ENCODE results near the gene ITGA7. TPM values are rescaled to one million over a fixed set of nuclear protein-coding genes. Genes with fewer than 3 reads are reported as not detected.

ITGA7 gene
- total and polyA plus RNA-seq, 2 of the 8 experiments (the other 6 are each of a cell fraction or from before 2014, with no cell fraction given), result 57.6 to 86.1 TPM

- peaks cover 0 to 4% of the 10 kb centered on the region in 2 experiments; a peak in 1 of 4 replicates for H3K79me2 ChIP-seq (ENCODE audit: control insufficient read depth in 1 of 2, insufficient read depth in 2 of 2, low read length in 2 of 2)
- H3K27ac ChIP-seq (ENCODE audit: low read depth, low read length), result no peak overlapping the region
- no peaks in the 10 kb centered on the region for H3K27me3 ChIP-seq (replicated peaks in 1 of 4; ENCODE audit: control insufficient read depth in 3 of 4, extremely low read depth in 1 of 4, insufficient read depth in 3 of 4, low read length in 3 of 4)
- no peak overlapping the region for H2BK15ac ChIP-seq (ENCODE audit: low read length)
- DNase-seq (ENCODE audit: low read depth in 1 of 2, low spot score in 2 of 2) (no peak), FAIRE-seq (no peak)
- no peak overlapping the region for H3K18ac ChIP-seq (ENCODE audit: extremely low read depth, low read length)
- H2BK5ac ChIP-seq (ENCODE audit: low read depth, low read length), result no peak overlapping the region
- no peak overlapping the region for H3K14ac ChIP-seq (ENCODE audit: insufficient read length)
- no peaks in the 10 kb centered on the region for H3K4me1 ChIP-seq (replicated peaks in 1 of 4; ENCODE audit: control insufficient read depth in 3 of 4, insufficient read depth in 4 of 4, low read length in 3 of 4)
- WGBS, 2 experiments (ENCODE audit: extremely low coverage in 1 of 2, insufficient coverage in 1 of 2, insufficient read length in 1 of 2, insufficient replicate concordance in 2 of 2, low coverage in 1 of 2, low lambda C conversion rate in 2 of 2, missing lambda C conversion rate in 1 of 2), result 100% methylated on average over 1 of the region's 1 CpG; no CpG with 5 or more reads in 1 of the 2 experiments
- H3K56ac ChIP-seq (replicated peaks; ENCODE audit: insufficient read length, low read depth, low read length), result no peak overlapping the region
- H2BK12ac ChIP-seq (ENCODE audit: low read depth, low read length), result no peak overlapping the region
- H3K36me3 ChIP-seq (ENCODE audit: control insufficient read depth in 2 of 4, insufficient read depth in 4 of 4, low read length in 3 of 4), result peaks cover 6 to 35% (median 12%) of the 10 kb centered on the region in 4 experiments; a peak in 7 of 8 replicates
- no peak overlapping the region for H3K23ac ChIP-seq (ENCODE audit: insufficient read length)
- H4K8ac ChIP-seq (ENCODE audit: extremely low read depth, insufficient read depth, low read length), result no peak overlapping the region
- no peak overlapping the region for H4K91ac ChIP-seq (replicated peaks; ENCODE audit: insufficient read length, low read length)
- H4K5ac ChIP-seq (ENCODE audit: insufficient read length, low read depth, low read length), result no peak overlapping the region
- peaks cover 3% of the 10 kb centered on the region for H3K79me1 ChIP-seq (ENCODE audit: low read depth, low read length)
- no peaks in the 10 kb centered on the region for H3K23me2 ChIP-seq (ENCODE audit: low read depth, low read length)
- no peak for TF ChIP-seq SP1 (IDR thresholded peaks at IDR 0.05; ENCODE audit: low read depth, low read length)
- no peak for TF ChIP-seq CBX5 (IDR thresholded peaks at IDR 0.05; ENCODE audit: low read depth, low read length)
- no peak for TF ChIP-seq BCL11A (IDR thresholded peaks at IDR 0.05; ENCODE audit: low read depth in 2 of 2, low read length in 2 of 2)
- TF ChIP-seq SAP30 (IDR thresholded peaks at IDR 0.05; ENCODE audit: insufficient read depth, insufficient replicate concordance, low read length), result no peak
- no peak for TF ChIP-seq CTCF (IDR thresholded peaks at IDR 0.05; ENCODE audit: control extremely low read depth in 1 of 3, insufficient read depth in 1 of 3, low read depth in 1 of 3, low read length in 3 of 3)
- no peak for TF ChIP-seq FOSL1 (IDR thresholded peaks at IDR 0.05; ENCODE audit: insufficient read depth, low read depth, low read length)
- TF ChIP-seq NRF1 (IDR thresholded peaks at IDR 0.05; ENCODE audit: low read depth, low read length), result no peak
- no peaks in the 10 kb centered on the region for H3K9me3 ChIP-seq (ENCODE audit: insufficient read depth in 2 of 2, low read depth in 1 of 2, low read length in 1 of 2)
- CTCF ChIA-PET (ENCODE audit: partially characterized antibody), result interaction anchor here (0.6 to 5.9 kb wide), 7 partner anchors 7 to 111 kb away, joined by 3 to 36 read pairs (median 6); partner anchors contain the start of gene ITGA7
- no peak overlapping the region for H3K4me3 ChIP-seq (ENCODE audit: extremely low read depth in 1 of 4, insufficient read depth in 2 of 4, low read depth in 3 of 4, low read length in 4 of 4)
- no peak overlapping the region for H3K9ac ChIP-seq (replicated peaks in 1 of 4; ENCODE audit: extremely low read depth in 1 of 4, low read depth in 3 of 4, low read length in 3 of 4)
- H2AFZ ChIP-seq (ENCODE audit: low read length), result no peak overlapping the region
- H2AK5ac ChIP-seq (ENCODE audit: low read depth, low read length), result no peak overlapping the region
- no peak overlapping the region for H2BK120ac ChIP-seq (replicated peaks; ENCODE audit: low read depth, low read length)
- no peak overlapping the region for H3K4ac ChIP-seq (replicated peaks; ENCODE audit: insufficient read length, low read depth, low read length)
- POLR2A ChIA-PET (ENCODE audit: partially characterized antibody), result interaction anchor here (0.5 to 2.3 kb wide), 4 partner anchors 8 to 297 kb away, joined by 4 to 7 read pairs (median 5); partner anchors contain the start of gene ITGA7
- H4K20me1 ChIP-seq (replicated peaks in 1 of 2; ENCODE audit: control insufficient read depth in 1 of 2, insufficient read depth in 2 of 2, low read length in 2 of 2), result peaks cover 0 to 9% of the 10 kb centered on the region in 2 experiments
- no peak overlapping the region for H2BK20ac ChIP-seq (ENCODE audit: low read length)
- no peak overlapping the region for H3K4me2 ChIP-seq (ENCODE audit: insufficient read depth in 1 of 2, low read depth in 2 of 2, low read length in 2 of 2)
Measured at GRCh38 chr12:55698965-55699364, 8.7 kb downstream of the ITGA7 start.
